DOHH2 (cell line): ENCODE results near the gene TAF4B.

Experiments used
- H3F3A ChIP-seq: fragments of 200-600 bp; sonication (generic), shearing (Covaris generic); 2 replicates; pipeline ENCODE4 v1.6.0; 2016; ENCODE audit warnings: antibody characterized with exemption, mild to moderate bottlenecking; ENCODE audit not compliant: control insufficient read depth, insufficient read depth
- H3K27ac ChIP-seq: fragments of 200-600 bp; sonication (generic); 2 replicates; pipeline ENCODE4 v1.5.1; 2014; ENCODE audit warnings: low read depth, mild to moderate bottlenecking, low read length, moderate library complexity
- H3K27me3 ChIP-seq: fragments of 200-600 bp; sonication (generic); 2 replicates; pipeline ENCODE4 v1.6.1; 2014; ENCODE audit warnings: mild to moderate bottlenecking, low read length, mixed read lengths; ENCODE audit not compliant: control insufficient read depth
- H3K36me3 ChIP-seq: fragments of 200-600 bp; sonication (generic); 2 replicates; pipeline ENCODE4 v1.6.1; 2014; ENCODE audit warnings: mild to moderate bottlenecking, low read length, moderate library complexity, mixed read lengths; ENCODE audit not compliant: control insufficient read depth
- H3K4me1 ChIP-seq: fragments of 200-600 bp; sonication (generic); 2 replicates; pipeline ENCODE4 v1.6.1; 2014; ENCODE audit warnings: mild to moderate bottlenecking, low read length, mixed read lengths; ENCODE audit not compliant: control insufficient read depth
- H3K4me2 ChIP-seq: fragments of 200-600 bp; sonication (generic); 2 replicates; pipeline ENCODE4 v1.6.0; 2014; ENCODE audit warnings: mild to moderate bottlenecking, low read length, moderate library complexity
- H3K4me3 ChIP-seq: fragments of 200-600 bp; sonication (generic); 2 replicates; pipeline ENCODE4 v1.5.1; 2014; ENCODE audit warnings: mild to moderate bottlenecking, low read length, mixed read lengths
- H3K79me2 ChIP-seq: fragments of 200-600 bp; sonication (generic); 2 replicates; pipeline ENCODE4 v1.6.1; 2014; ENCODE audit warnings: mild to moderate bottlenecking, low read length, mixed read lengths; ENCODE audit not compliant: control insufficient read depth
- H3K9me2 ChIP-seq: fragments of 200-600 bp; sonication (generic); replicated peaks from 2 replicates; pipeline ENCODE4 v1.6.1; 2014; ENCODE audit warnings: mild to moderate bottlenecking, low read length, mixed read lengths; ENCODE audit not compliant: control insufficient read depth
- H3K9me3 ChIP-seq: fragments of 200-600 bp; sonication (generic); 2 replicates; pipeline ENCODE4 v1.6.1; 2014; ENCODE audit warnings: antibody characterized with exemption, low read length, mixed read lengths; ENCODE audit not compliant: control insufficient read depth, insufficient read depth
- H4K20me1 ChIP-seq: fragments of 200-600 bp; sonication (generic); 2 replicates; pipeline ENCODE4 v1.6.0; 2014; ENCODE audit warnings: low read depth, mild to moderate bottlenecking, antibody characterized with exemption, low read length, moderate library complexity; ENCODE audit not compliant: control insufficient read depth, insufficient read depth
- CTCF ChIP-seq: fragments of 200-600 bp; sonication (generic); IDR thresholded peaks from one replicate; pipeline ENCODE4 v1.5.1; 2014; ENCODE audit warnings: antibody characterized with exemption, mild to moderate bottlenecking, low read depth, low read length; ENCODE audit not compliant: poor library complexity, severe bottlenecking
- EZH2phosphoT487 ChIP-seq: fragments of 200-600 bp; sonication (generic); IDR thresholded peaks from 2 replicates; pipeline ENCODE4 v1.6.1; 2017; ENCODE audit warnings: borderline replicate concordance, mild to moderate bottlenecking, antibody characterized with exemption, low read length, moderate library complexity, mixed read lengths

TAF4B gene

GRCh38 chr18:26322890-26323653, 96.8 kb downstream of the TAF4B start:
- no peaks in the 10 kb centered on the region for H3K27me3 ChIP-seq
- peaks cover under 1% of the 10 kb centered on the region; the same call in 1 of the 2 replicates for H3K4me1 ChIP-seq
- no peak overlapping the region for H3K4me3 ChIP-seq
- no peaks in the 10 kb centered on the region for H3K9me2 ChIP-seq
- H3K36me3 ChIP-seq, result peaks cover 38% of the 10 kb centered on the region
- H3K9me3 ChIP-seq, result no peaks in the 10 kb centered on the region
- no peak overlapping the region for H3K27ac ChIP-seq
- TF ChIP-seq CTCF (no peak), EZH2phosphoT487 (no peak)
- no peak overlapping the region for H3K4me2 ChIP-seq
- no peaks in the 10 kb centered on the region for H4K20me1 ChIP-seq
- no peaks in the 10 kb centered on the region for H3F3A ChIP-seq
- H3K79me2 ChIP-seq, result no peaks in the 10 kb centered on the region

- Histone ChIP-seq H4K20me1 (no peaks in the 10 kb centered on the region), H3K4me3 (no peak overlapping the region), H3K4me2 (no peak overlapping the region), H3K27me3 (no peaks in the 10 kb centered on the region), H3K27ac (no peak overlapping the region), H3K79me2 (no peaks in the 10 kb centered on the region), H3K4me1 (peaks cover 1% of the 10 kb centered on the region; the same call in 1 of the 2 replicates), H3K9me3 (no peaks in the 10 kb centered on the region), H3K9me2 (no peaks in the 10 kb centered on the region), H3K36me3 (peaks cover 57% of the 10 kb centered on the region), H3F3A (no peaks in the 10 kb centered on the region)
- TF ChIP-seq CTCF, result no peak
- no peak for TF ChIP-seq EZH2phosphoT487
These were observed 99.5 kb downstream of the TAF4B start for GRCh38 chr18:26325771-26326170.

GRCh38 chr18:26327062-26327461, 100.8 kb downstream of the TAF4B start:
- no peaks in the 10 kb centered on the region for H3K9me3 ChIP-seq
- no peaks in the 10 kb centered on the region for H3K9me2 ChIP-seq
- H3K79me2 ChIP-seq, result no peaks in the 10 kb centered on the region
- no peak for TF ChIP-seq EZH2phosphoT487
- no peak for TF ChIP-seq CTCF
- H3K4me2 ChIP-seq, result no peak overlapping the region
- no peaks in the 10 kb centered on the region for H4K20me1 ChIP-seq
- peaks cover 13% of the 10 kb centered on the region for H3K4me1 ChIP-seq
- H3K27ac ChIP-seq, result no peak overlapping the region
- no peaks in the 10 kb centered on the region for H3K27me3 ChIP-seq
- no peaks in the 10 kb centered on the region for H3F3A ChIP-seq
- H3K4me3 ChIP-seq, result no peak overlapping the region
- peaks cover 60% of the 10 kb centered on the region for H3K36me3 ChIP-seq
